SH-SY5Y (cell line): ENCODE results near the gene DOK6.

Experiments used
- GATA2 ChIP-seq: IDR thresholded peaks from 2 replicates; pipeline ENCODE4 v1.6.1; 2011; ENCODE audit warnings: mild to moderate bottlenecking, low read depth, low read length
- GATA3 ChIP-seq: IDR thresholded peaks from 2 replicates; pipeline ENCODE4 v1.6.1; 2011; ENCODE audit warnings: low read depth, mild to moderate bottlenecking, low read length, moderate library complexity

DNA sequence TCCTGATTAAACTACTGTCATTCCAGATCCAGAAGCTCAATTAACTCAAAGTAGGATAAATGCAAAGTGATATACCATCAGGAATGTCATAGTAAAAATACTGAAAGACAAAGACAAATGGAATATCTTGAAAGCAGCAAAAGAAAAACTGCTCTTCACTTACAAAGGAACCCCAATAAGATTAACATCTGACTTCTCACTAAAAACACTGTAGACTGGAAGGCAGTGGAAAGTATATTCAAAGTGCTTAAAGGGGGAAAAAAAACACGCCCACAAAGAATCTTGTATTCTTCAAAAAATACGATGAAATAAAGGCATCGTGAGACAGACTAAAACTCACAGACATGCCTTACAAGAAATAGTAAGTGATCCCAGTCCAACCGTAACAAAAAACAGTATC, 195.7 kb downstream of the DOK6 start:
- TF ChIP-seq GATA2: no peak
- no peak for TF ChIP-seq GATA3
